BLaER1 (cell line): ENCODE data around the gene SLIT3.

Experiments
- H3K27ac ChIP-seq: shearing (Covaris generic); formaldehyde crosslinking; 2 replicates; pipeline ENCODE4 v1.8.1; 2022
- H3K27me3 ChIP-seq: shearing (Covaris generic); formaldehyde crosslinking; 2 replicates; pipeline ENCODE4 v1.8.1; 2022
- H3K36me3 ChIP-seq: shearing (Covaris generic); formaldehyde crosslinking; 2 replicates; pipeline ENCODE4 v1.8.1; 2022
- H3K4me1 ChIP-seq: shearing (Covaris generic); formaldehyde crosslinking; 2 replicates; pipeline ENCODE4 v1.8.1; 2022
- H3K4me2 ChIP-seq: shearing (Covaris generic); formaldehyde crosslinking; 2 replicates; pipeline ENCODE4 v1.8.1; 2022
- H3K4me3 ChIP-seq: shearing (Covaris generic); formaldehyde crosslinking; 2 replicates; pipeline ENCODE4 v1.8.1; 2022
- H3K9ac ChIP-seq: shearing (Covaris generic); formaldehyde crosslinking; 2 replicates; pipeline ENCODE4 v1.8.1; 2022
- H3K9me3 ChIP-seq: shearing (Covaris generic); formaldehyde crosslinking; 2 replicates; pipeline ENCODE4 v1.8.1; 2022
- H4K20me1 ChIP-seq: shearing (Covaris generic); formaldehyde crosslinking; 2 replicates; pipeline ENCODE4 v1.8.1; 2022
- Cebpa-rat ChIP-seq: shearing (Covaris generic); IDR thresholded peaks from 2 replicates; pipeline ENCODE4 v1.8.1; 2022

SLIT3 gene

GRCh38 chr5:168844016-168844921 lies 456.7 kb downstream of the SLIT3 start:
- Histone ChIP-seq H3K9me3 (no peaks in the 10 kb centered on the region), H4K20me1 (no peaks in the 10 kb centered on the region), H3K27me3 (no peaks in the 10 kb centered on the region), H3K4me3 (no peak overlapping the region), H3K9ac (no peak overlapping the region), H3K36me3 (no peaks in the 10 kb centered on the region), H3K4me1 (peaks cover 6% of the 10 kb centered on the region; the same call in 1 of the 2 replicates), H3K4me2 (no peak overlapping the region), H3K27ac (no peak overlapping the region)
- no peak for TF ChIP-seq Cebpa-rat

- no peak overlapping the region for H3K4me3 ChIP-seq
- H3K4me2 ChIP-seq, result peak overlapping the region; percentile 9; the same call in 1 of the 2 replicates
- no peak overlapping the region for H3K9ac ChIP-seq
- peaks cover 6% of the 10 kb centered on the region; the same call in 1 of the 2 replicates for H3K4me1 ChIP-seq
- no peaks in the 10 kb centered on the region for H3K27me3 ChIP-seq
- no peak overlapping the region for H3K27ac ChIP-seq
- H4K20me1 ChIP-seq, result no peaks in the 10 kb centered on the region
- no peaks in the 10 kb centered on the region for H3K9me3 ChIP-seq
- TF ChIP-seq Cebpa-rat, result no peak
- no peaks in the 10 kb centered on the region for H3K36me3 ChIP-seq
Measured at GRCh38 chr5:168843277-168844015, 457.5 kb downstream of the SLIT3 start.

DNA sequence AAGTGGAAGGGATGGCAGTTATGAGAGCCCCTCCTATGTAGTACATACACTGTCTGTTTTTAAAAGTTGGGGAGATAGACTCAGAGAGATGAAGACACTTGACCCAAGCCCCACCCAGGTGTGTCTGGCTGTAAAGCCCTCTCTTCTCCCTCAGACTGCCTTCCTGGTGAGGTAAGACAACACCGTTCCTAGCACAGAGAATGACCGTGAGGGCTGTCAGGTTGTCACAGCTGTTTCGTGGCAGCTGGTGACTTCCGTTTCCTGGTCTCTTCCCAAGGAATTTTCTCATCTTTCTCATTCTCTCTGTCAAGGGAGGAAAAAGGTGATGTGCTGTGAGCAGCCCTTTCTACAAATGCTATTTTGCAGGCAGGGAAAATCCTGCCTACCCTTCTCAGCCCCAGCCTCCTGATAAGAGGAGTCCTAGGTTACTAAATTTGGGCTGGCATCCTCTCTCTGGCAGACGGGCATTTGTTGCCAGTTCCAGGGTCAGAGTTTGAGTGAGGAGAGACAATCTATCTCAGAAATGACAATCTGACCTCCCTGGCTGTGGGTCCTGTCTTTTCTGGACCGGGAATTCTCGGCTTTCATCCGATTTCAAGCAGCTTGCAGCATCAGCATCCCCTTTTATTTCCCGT lies 458.3 kb downstream of the SLIT3 start:
- no peak overlapping the region for H3K27ac ChIP-seq
- no peaks in the 10 kb centered on the region for H3K36me3 ChIP-seq
- peaks cover 6% of the 10 kb centered on the region; the same call in 1 of the 2 replicates for H3K4me1 ChIP-seq
- H3K27me3 ChIP-seq, result no peaks in the 10 kb centered on the region
- no peaks in the 10 kb centered on the region for H3K9me3 ChIP-seq
- no peak overlapping the region for H3K4me3 ChIP-seq
- H3K9ac ChIP-seq, result no peak overlapping the region
- no peak overlapping the region; the same call in 1 of the 2 replicates for H3K4me2 ChIP-seq
- H4K20me1 ChIP-seq, result no peaks in the 10 kb centered on the region
- no peak for TF ChIP-seq Cebpa-rat

- no peaks in the 10 kb centered on the region for H3K9me3 ChIP-seq
- H3K4me1 ChIP-seq, result peaks cover 7% of the 10 kb centered on the region
- no peak overlapping the region for H3K4me2 ChIP-seq
- H3K9ac ChIP-seq, result no peak overlapping the region
- H3K27ac ChIP-seq, result no peak overlapping the region
- no peak overlapping the region for H3K4me3 ChIP-seq
- H3K27me3 ChIP-seq, result no peaks in the 10 kb centered on the region
- H3K36me3 ChIP-seq, result no peaks in the 10 kb centered on the region
- TF ChIP-seq Cebpa-rat, result no peak
- H4K20me1 ChIP-seq, result no peaks in the 10 kb centered on the region
Measured at GRCh38 chr5:168837852-168838251, 463.1 kb downstream of the SLIT3 start.

DNA sequence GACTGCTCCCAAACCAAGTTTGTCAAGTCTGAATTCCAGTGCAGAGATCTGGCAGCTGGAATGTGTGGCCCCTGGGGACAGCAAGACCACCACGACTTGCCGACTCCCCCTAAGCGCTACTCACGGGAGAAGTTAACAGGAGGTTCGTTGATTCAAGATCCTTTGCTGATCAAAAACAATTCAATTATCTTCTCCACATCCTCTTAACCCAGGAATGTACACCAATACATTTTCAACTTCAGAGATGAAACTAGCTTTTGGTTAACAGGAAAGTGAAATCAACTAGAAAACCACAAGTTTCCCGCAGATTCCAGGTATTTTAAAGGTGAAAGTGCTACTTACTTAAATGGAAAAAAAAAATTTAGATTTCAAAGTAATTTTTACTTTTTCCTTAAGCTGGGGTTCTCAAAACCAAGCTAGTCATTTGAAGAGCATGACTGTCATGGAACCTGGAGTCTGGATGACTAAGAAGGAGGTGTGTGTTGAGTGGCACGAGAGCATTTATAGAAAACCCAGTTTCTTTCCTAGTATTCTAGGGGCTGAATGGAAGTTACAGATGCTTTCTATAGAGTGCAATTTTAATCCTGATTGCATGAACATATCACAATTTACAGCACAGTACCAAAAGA lies 464.2 kb downstream of the SLIT3 start:
- no peaks in the 10 kb centered on the region for H3K9me3 ChIP-seq
- TF ChIP-seq Cebpa-rat, result no peak
- no peak overlapping the region for H3K27ac ChIP-seq
- no peaks in the 10 kb centered on the region for H3K36me3 ChIP-seq
- H3K27me3 ChIP-seq, result no peaks in the 10 kb centered on the region
- no peak overlapping the region for H3K4me3 ChIP-seq
- peaks cover 7% of the 10 kb centered on the region for H3K4me1 ChIP-seq
- peak overlapping the region; percentile 25; the same call in 1 of the 2 replicates for H3K4me2 ChIP-seq
- no peaks in the 10 kb centered on the region for H4K20me1 ChIP-seq
- no peak overlapping the region for H3K9ac ChIP-seq

GRCh38 chr5:168833936-168834335 lies 467.0 kb downstream of the SLIT3 start:
- Histone ChIP-seq H3K9ac (no peak overlapping the region), H3K4me2 (no peak overlapping the region), H3K27ac (no peak overlapping the region), H3K36me3 (no peaks in the 10 kb centered on the region), H3K4me3 (no peak overlapping the region), H4K20me1 (no peaks in the 10 kb centered on the region), H3K27me3 (no peaks in the 10 kb centered on the region), H3K9me3 (no peaks in the 10 kb centered on the region), H3K4me1 (peaks cover 7% of the 10 kb centered on the region)
- TF ChIP-seq Cebpa-rat, result no peak

DNA sequence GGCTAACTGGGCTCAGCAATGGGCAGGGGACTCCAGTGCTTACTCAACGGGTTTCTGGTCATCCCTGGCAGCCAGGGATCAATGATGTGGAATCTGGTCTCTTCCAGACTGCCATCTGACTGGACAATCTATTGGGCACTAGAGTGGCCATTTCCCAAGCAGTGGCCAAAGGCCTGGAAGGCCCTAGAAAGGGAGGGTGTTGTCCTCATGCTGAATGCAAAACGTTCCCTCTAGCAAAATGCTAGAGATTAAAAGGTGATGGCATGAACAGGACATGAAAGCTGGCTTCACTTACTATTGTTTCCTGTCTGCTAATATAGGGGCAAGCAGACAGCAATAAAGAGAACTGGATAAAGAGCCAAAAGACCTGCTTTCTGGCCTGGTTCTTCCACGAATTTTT lies 467.6 kb downstream of the SLIT3 start:
- Histone ChIP-seq H3K4me2 (no peak overlapping the region), H3K27me3 (no peaks in the 10 kb centered on the region), H3K9me3 (no peaks in the 10 kb centered on the region), H3K4me3 (no peak overlapping the region), H3K4me1 (peaks cover 7% of the 10 kb centered on the region), H3K36me3 (no peaks in the 10 kb centered on the region), H3K9ac (no peak overlapping the region), H4K20me1 (no peaks in the 10 kb centered on the region), H3K27ac (no peak overlapping the region)
- TF ChIP-seq Cebpa-rat, result no peak

GRCh38 chr5:168832308-168832707 lies 468.6 kb downstream of the SLIT3 start:
- Histone ChIP-seq H3K36me3 (no peaks in the 10 kb centered on the region), H3K4me3 (no peak overlapping the region), H4K20me1 (no peaks in the 10 kb centered on the region), H3K4me2 (no peak overlapping the region), H3K9me3 (no peaks in the 10 kb centered on the region), H3K27me3 (no peaks in the 10 kb centered on the region), H3K4me1 (peaks cover 7% of the 10 kb centered on the region), H3K9ac (no peak overlapping the region), H3K27ac (no peak overlapping the region)
- no peak for TF ChIP-seq Cebpa-rat

DNA sequence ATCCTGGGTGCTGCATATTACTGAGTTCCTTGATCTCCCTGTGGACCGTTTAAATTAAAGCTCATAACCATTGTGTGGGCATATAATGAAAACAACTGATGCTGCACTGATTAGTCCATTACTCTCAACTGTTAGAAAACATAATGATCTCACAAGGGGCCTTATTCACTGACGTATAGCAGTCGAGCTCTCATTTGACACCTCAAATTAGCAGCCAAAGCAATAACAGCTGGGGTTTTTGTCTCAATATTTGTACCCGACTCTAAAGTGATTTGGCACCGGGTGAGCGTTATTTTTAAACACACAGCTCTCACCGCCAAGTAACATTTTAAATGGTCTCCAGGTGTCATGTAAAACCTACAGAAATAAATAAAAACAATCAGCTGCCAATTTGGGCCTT lies 469.6 kb downstream of the SLIT3 start:
- Histone ChIP-seq H4K20me1 (no peaks in the 10 kb centered on the region), H3K4me3 (no peak overlapping the region), H3K27ac (no peak overlapping the region), H3K9ac (no peak overlapping the region), H3K4me2 (no peak overlapping the region), H3K9me3 (no peaks in the 10 kb centered on the region), H3K27me3 (no peaks in the 10 kb centered on the region), H3K4me1 (peaks cover 4% of the 10 kb centered on the region), H3K36me3 (no peaks in the 10 kb centered on the region)
- TF ChIP-seq Cebpa-rat, result no peak
